ENCODE measurements around the gene ZBTB4. TPM values are rescaled to one million over a fixed set of nuclear protein-coding genes. Genes with fewer than 3 reads are reported as not detected.

The ZBTB4 gene
- total RNA-seq, 1 donor from 2014 or later = 51.0 TPM

GRCh38 chr17:7425756-7426155 lies 53.7 kb downstream of the ZBTB4 start:
- H3K36me3 Mint-ChIP-seq (ENCODE audit: low read depth) = no peaks in the 10 kb centered on the region
- TF ChIP-seq CTCF (IDR thresholded peaks at IDR 0.05) = no peak
- H3K4me3 Mint-ChIP-seq (ENCODE audit: unreplicated experiment) = no peak overlapping the region
- H3K9me3 Mint-ChIP-seq (ENCODE audit: low read depth) = no peaks in the 10 kb centered on the region
- no peak overlapping the region for H3K27ac Mint-ChIP-seq (ENCODE audit: unreplicated experiment)
- H3K4me1 Mint-ChIP-seq (ENCODE audit: low read depth) = no peaks in the 10 kb centered on the region
- DNase-seq (ENCODE audit: low spot score) = no peak
- H3K27me3 Mint-ChIP-seq (ENCODE audit: low read depth) = no peaks in the 10 kb centered on the region

GRCh38 chr17:7425316-7425715 lies 54.1 kb downstream of the ZBTB4 start, which contains the start of gene SPEM2:
Gene SPEM2 (plus strand): TSS chr17:7425616. CDS start chr17:7425689, 73 bp downstream.
- no peak within 1 kb of the TSS for H3K4me3 Mint-ChIP-seq (ENCODE audit: unreplicated experiment)
- H3K27me3 Mint-ChIP-seq (ENCODE audit: low read depth) = no peaks in the 10 kb centered on the region
- no peak for TF ChIP-seq CTCF (IDR thresholded peaks at IDR 0.05)
- no peaks in the 10 kb centered on the region for H3K36me3 Mint-ChIP-seq (ENCODE audit: low read depth)
- H3K27ac Mint-ChIP-seq (ENCODE audit: unreplicated experiment) = no peak within 1 kb of the TSS
- H3K9me3 Mint-ChIP-seq (ENCODE audit: low read depth) = no peaks in the 10 kb centered on the region
- no peaks in the 10 kb centered on the region for H3K4me1 Mint-ChIP-seq (ENCODE audit: low read depth)
- DNase-seq (ENCODE audit: low spot score) = no peak

- no peaks in the 10 kb centered on the region for H3K27me3 Mint-ChIP-seq (ENCODE audit: low read depth)
- no peak overlapping the region for H3K4me3 Mint-ChIP-seq (ENCODE audit: unreplicated experiment)
- no peak overlapping the region for H3K27ac Mint-ChIP-seq (ENCODE audit: unreplicated experiment)
- DNase-seq (ENCODE audit: low spot score) = no peak
- no peaks in the 10 kb centered on the region for H3K4me1 Mint-ChIP-seq (ENCODE audit: low read depth)
- no peak for TF ChIP-seq CTCF (IDR thresholded peaks at IDR 0.05)
- no peaks in the 10 kb centered on the region for H3K9me3 Mint-ChIP-seq (ENCODE audit: low read depth)
- H3K36me3 Mint-ChIP-seq (ENCODE audit: low read depth) = no peaks in the 10 kb centered on the region
These were observed 55.8 kb downstream of the ZBTB4 start for GRCh38 chr17:7423679-7424078.

- no peak overlapping the region for H3K4me3 Mint-ChIP-seq (ENCODE audit: unreplicated experiment)
- no peaks in the 10 kb centered on the region for H3K27me3 Mint-ChIP-seq (ENCODE audit: low read depth)
- TF ChIP-seq CTCF (IDR thresholded peaks at IDR 0.05) = no peak
- H3K27ac Mint-ChIP-seq (ENCODE audit: unreplicated experiment) = no peak overlapping the region
- H3K36me3 Mint-ChIP-seq (ENCODE audit: low read depth) = peaks cover 6% of the 10 kb centered on the region
- DNase-seq (ENCODE audit: low spot score) = no peak
- H3K9me3 Mint-ChIP-seq (ENCODE audit: low read depth) = no peaks in the 10 kb centered on the region
- H3K4me1 Mint-ChIP-seq (ENCODE audit: low read depth) = no peaks in the 10 kb centered on the region
These were observed 58.2 kb downstream of the ZBTB4 start for GRCh38 chr17:7421186-7421585.

GRCh38 chr17:7419819-7420610 lies 59.4 kb downstream of the ZBTB4 start, which contains the start of gene SPEM1:
Gene SPEM1 (plus strand): TSS chr17:7420324. CDS start chr17:7420385, 61 bp downstream.
- H3K4me3 Mint-ChIP-seq (ENCODE audit: unreplicated experiment) = no peak within 1 kb of the TSS
- no peaks in the 10 kb centered on the region for H3K4me1 Mint-ChIP-seq (ENCODE audit: low read depth)
- no peaks in the 10 kb centered on the region for H3K9me3 Mint-ChIP-seq (ENCODE audit: low read depth)
- peaks cover 12% of the 10 kb centered on the region for H3K36me3 Mint-ChIP-seq (ENCODE audit: low read depth)
- no peak for TF ChIP-seq CTCF (IDR thresholded peaks at IDR 0.05)
- no peaks in the 10 kb centered on the region for H3K27me3 Mint-ChIP-seq (ENCODE audit: low read depth)
- DNase-seq (ENCODE audit: low spot score) = no peak
- H3K27ac Mint-ChIP-seq (ENCODE audit: unreplicated experiment) = no peak within 1 kb of the TSS
